Esophagus muscularis mucosa (tissue), 3 donors: ENCODE results near the gene FAM118A.

Experiments
- CTCF ChIP-seq, 3 experiments: fragments of 200-600 bp in 2 of 3; fragments of 450-650 bp in 1 of 3; sonication (generic) in 2 of 3; IDR thresholded peaks; one replicate each; pipeline ENCODE4 v1.5.1; 2017 to 2019; ENCODE audit warnings: antibody characterized with exemption in 3 of 3, mild to moderate bottlenecking in 2 of 3, moderate library complexity in 1 of 3
- POLR2A ChIP-seq: fragments of 450-650 bp; IDR thresholded peaks from one replicate; pipeline ENCODE4 v1.6.1; 2017; ENCODE audit warnings: antibody characterized with exemption, moderate library complexity, mild to moderate bottlenecking, low read depth
- POLR2AphosphoS5 ChIP-seq, 2 donors: sonication (generic); formaldehyde crosslinking; IDR thresholded peaks; one replicate each; pipeline ENCODE4 v1.6.1; 2017; ENCODE audit warnings: antibody characterized with exemption in 2 of 2

- TF ChIP-seq CTCF (IDR thresholded peaks at IDR 0.05) (no peak), POLR2AphosphoS5 (IDR thresholded peaks at IDR 0.05) (no peak), POLR2A (no peak)
Observed at GRCh38 chr22:45334068-45334467, 24.3 kb downstream of the FAM118A start.
